ENCODE results near the gene CNOT3.

- TF ChIP-seq ZNF23 (tag by site-specific recombination; IDR thresholded peaks at IDR 0.05; ENCODE audit: borderline replicate concordance), result no peak
- no peak for TF ChIP-seq KLF16 (tag by site-specific recombination; IDR thresholded peaks at IDR 0.05)
- TF ChIP-seq, protein P1, sequence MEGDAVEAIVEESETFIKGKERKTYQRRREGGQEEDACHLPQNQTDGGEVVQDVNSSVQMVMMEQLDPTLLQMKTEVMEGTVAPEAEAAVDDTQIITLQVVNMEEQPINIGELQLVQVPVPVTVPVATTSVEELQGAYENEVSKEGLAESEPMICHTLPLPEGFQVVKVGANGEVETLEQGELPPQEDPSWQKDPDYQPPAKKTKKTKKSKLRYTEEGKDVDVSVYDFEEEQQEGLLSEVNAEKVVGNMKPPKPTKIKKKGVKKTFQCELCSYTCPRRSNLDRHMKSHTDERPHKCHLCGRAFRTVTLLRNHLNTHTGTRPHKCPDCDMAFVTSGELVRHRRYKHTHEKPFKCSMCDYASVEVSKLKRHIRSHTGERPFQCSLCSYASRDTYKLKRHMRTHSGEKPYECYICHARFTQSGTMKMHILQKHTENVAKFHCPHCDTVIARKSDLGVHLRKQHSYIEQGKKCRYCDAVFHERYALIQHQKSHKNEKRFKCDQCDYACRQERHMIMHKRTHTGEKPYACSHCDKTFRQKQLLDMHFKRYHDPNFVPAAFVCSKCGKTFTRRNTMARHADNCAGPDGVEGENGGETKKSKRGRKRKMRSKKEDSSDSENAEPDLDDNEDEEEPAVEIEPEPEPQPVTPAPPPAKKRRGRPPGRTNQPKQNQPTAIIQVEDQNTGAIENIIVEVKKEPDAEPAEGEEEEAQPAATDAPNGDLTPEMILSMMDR (tag by site-specific recombination; IDR thresholded peaks at IDR 0.05), result no peak
- TF ChIP-seq, protein P2, sequence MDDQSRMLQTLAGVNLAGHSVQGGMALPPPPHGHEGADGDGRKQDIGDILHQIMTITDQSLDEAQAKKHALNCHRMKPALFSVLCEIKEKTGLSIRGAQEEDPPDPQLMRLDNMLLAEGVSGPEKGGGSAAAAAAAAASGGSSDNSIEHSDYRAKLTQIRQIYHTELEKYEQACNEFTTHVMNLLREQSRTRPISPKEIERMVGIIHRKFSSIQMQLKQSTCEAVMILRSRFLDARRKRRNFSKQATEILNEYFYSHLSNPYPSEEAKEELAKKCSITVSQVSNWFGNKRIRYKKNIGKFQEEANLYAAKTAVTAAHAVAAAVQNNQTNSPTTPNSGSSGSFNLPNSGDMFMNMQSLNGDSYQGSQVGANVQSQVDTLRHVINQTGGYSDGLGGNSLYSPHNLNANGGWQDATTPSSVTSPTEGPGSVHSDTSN (CRISPR knock-in tag; IDR thresholded peaks at IDR 0.05), result no peak
- TF ChIP-seq ZNF544 (tag by site-specific recombination; IDR thresholded peaks at IDR 0.05), result no peak
- no peak for TF ChIP-seq ZBTB10 (tag by site-specific recombination; IDR thresholded peaks at IDR 0.05)
- TF ChIP-seq, protein P3, sequence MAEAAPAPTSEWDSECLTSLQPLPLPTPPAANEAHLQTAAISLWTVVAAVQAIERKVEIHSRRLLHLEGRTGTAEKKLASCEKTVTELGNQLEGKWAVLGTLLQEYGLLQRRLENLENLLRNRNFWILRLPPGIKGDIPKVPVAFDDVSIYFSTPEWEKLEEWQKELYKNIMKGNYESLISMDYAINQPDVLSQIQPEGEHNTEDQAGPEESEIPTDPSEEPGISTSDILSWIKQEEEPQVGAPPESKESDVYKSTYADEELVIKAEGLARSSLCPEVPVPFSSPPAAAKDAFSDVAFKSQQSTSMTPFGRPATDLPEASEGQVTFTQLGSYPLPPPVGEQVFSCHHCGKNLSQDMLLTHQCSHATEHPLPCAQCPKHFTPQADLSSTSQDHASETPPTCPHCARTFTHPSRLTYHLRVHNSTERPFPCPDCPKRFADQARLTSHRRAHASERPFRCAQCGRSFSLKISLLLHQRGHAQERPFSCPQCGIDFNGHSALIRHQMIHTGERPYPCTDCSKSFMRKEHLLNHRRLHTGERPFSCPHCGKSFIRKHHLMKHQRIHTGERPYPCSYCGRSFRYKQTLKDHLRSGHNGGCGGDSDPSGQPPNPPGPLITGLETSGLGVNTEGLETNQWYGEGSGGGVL (tag by site-specific recombination; IDR thresholded peaks at IDR 0.05), result no peak
- TF ChIP-seq ZNF549 (tag by site-specific recombination; IDR thresholded peaks at IDR 0.05), result no peak
- TF ChIP-seq ZNF335 (tag by site-specific recombination; conservative IDR thresholded peaks at IDR 0.05), result no peak
These were observed 9.2 kb upstream of the CNOT3 start for GRCh38 chr19:54128441-54128725.
